ENCODE measurements around the gene EXOC3.

DNA sequence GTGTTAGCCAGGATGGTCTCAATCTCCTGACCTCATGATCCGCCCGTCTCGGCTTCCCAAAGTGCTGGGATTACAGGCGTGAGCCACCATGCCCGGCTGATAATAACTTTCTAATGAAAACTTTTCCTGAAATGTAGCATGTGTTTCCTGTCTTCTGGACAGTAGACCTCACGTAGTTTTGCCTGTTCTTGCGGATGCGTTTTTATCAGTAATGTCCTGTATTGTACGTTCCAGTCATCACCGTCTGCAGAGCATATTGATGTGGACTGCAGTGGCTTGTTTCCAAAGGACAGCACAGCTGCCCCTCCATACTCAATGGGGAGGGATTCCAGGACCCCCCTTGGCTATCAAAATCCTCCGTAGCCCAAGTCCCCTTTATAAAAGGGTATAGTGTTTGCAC, 12.8 kb downstream of the EXOC3 start:
- TF ChIP-seq POLR2A (IDR thresholded peaks at IDR 0.05; ENCODE audit: low read depth, low read length) (no peak), TAF1 (IDR thresholded peaks at IDR 0.05; ENCODE audit: borderline replicate concordance, low read depth, low read length) (no peak), POLR2AphosphoS5 (IDR thresholded peaks at IDR 0.05; ENCODE audit: low read depth, low read length) (no peak)
